Esophagus squamous epithelium (tissue), 5 donors: ENCODE measurements around the gene TACSTD2. TPM values are rescaled to one million over a fixed set of nuclear protein-coding genes. Genes with fewer than 3 reads are reported as not detected.

ENCODE experiments used
- DNase-seq: peaks from one replicate; lab custom pipeline; 2025; lab: John Stamatoyannopoulos, UW
- H3K27ac ChIP-seq, 4 donors: fragments of 200-600 bp; sonication (generic); one replicate each; pipeline ENCODE4 v1.5.1; 2016 to 2019; ENCODE audit warnings: mild to moderate bottlenecking in 1 of 4
- H3K27me3 ChIP-seq, 4 donors: fragments of 200-600 bp; sonication (generic); 1 replicate in 3 of 4; 2 replicates in 1 of 4; pipeline versions ENCODE4 v1.5.1 to v1.6.0; 2017 to 2021; ENCODE audit warnings: antibody characterized with exemption in 1 of 4
- H3K36me3 ChIP-seq, 3 donors: fragments of 200-600 bp; sonication (generic); one replicate each; pipeline ENCODE4 v1.5.1; 2016 to 2019
- H3K4me1 ChIP-seq, 3 donors: fragments of 200-600 bp; sonication (generic); one replicate each; pipeline ENCODE4 v1.5.1; 2017 to 2019
- H3K4me3 ChIP-seq, 4 donors: fragments of 200-600 bp; sonication (generic); 1 replicate in 3 of 4; 2 replicates in 1 of 4; pipeline ENCODE4 v1.5.1; 2016 to 2019; ENCODE audit warnings: mild to moderate bottlenecking in 2 of 4, moderate library complexity in 1 of 4
- H3K9me3 ChIP-seq, 3 donors: fragments of 200-600 bp; sonication (generic); one replicate each; pipeline ENCODE4 v1.5.1; 2016 to 2019
- POLR2A ChIP-seq, 4 donors: fragments of 450-650 bp; IDR thresholded peaks; one replicate each; pipeline ENCODE4 v1.6.1; 2017; ENCODE audit warnings: antibody characterized with exemption in 4 of 4, mild to moderate bottlenecking in 4 of 4, moderate library complexity in 3 of 4
- WGBS, 2 donors: methylation state at CpG; one replicate each; pipeline ENCODE4 v1.1.5; 2018; 5-methylcytosine and 5-hydroxymethylcytosine counted together
- intact Hi-C: fragments of 100-400 bp; cut with DNase I; formaldehyde crosslinking; loops from one replicate; pipeline ENCODE4 v1.15.0; 2022
- total RNA-seq, 4 donors: library from RNA; depleted of rRNA; stranded (reverse); fragments of >200 nt; gene quantifications; one replicate each; pipeline ENCODE4 v1.1.0, GENCODE V29; 2016
- TF ChIP-seq, protein P1 (sequence below), 6 experiments: fragments of 450-650 bp in 4 of 6; fragments of 200-600 bp in 2 of 6; sonication (generic) in 2 of 6; IDR thresholded peaks; one replicate each; pipeline ENCODE4 v1.5.1; 2016 to 2019; ENCODE audit warnings: antibody characterized with exemption in 6 of 6, mild to moderate bottlenecking in 4 of 6, moderate library complexity in 4 of 6
- donor health status: DM: yes; HTN: yes; CAD: no.

TACSTD2 gene
- total RNA-seq, 4 donors from 2014 or later, result 565 to 1,522 (median 625) TPM

DNA sequence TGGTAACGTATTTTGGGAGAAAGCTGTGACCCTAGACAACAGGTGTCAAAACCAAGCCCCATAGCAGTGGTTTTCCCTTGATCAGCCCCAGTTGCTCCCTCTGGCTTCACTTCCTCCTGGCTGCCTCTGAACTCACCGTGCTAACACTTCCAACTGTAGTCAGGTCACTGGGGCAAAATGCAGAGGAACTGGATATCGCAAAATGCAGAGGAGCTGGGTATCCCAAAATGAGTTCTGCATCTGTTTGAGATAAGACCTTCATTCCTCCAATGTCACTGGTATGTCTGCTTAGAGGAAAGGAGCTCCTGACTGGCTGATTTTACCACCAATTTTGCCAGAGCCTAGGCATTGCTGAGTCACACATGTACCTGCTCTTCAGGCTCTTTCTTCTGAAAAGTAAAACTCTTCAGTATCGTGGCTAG, 19.6 kb upstream of the TACSTD2 start:
- H3K27me3 ChIP-seq, result no peaks in the 10 kb centered on the region
- H3K4me3 ChIP-seq, result no peak overlapping the region
- no peak for TF ChIP-seq POLR2A (IDR thresholded peaks at IDR 0.05)
- TF ChIP-seq, protein P1, sequence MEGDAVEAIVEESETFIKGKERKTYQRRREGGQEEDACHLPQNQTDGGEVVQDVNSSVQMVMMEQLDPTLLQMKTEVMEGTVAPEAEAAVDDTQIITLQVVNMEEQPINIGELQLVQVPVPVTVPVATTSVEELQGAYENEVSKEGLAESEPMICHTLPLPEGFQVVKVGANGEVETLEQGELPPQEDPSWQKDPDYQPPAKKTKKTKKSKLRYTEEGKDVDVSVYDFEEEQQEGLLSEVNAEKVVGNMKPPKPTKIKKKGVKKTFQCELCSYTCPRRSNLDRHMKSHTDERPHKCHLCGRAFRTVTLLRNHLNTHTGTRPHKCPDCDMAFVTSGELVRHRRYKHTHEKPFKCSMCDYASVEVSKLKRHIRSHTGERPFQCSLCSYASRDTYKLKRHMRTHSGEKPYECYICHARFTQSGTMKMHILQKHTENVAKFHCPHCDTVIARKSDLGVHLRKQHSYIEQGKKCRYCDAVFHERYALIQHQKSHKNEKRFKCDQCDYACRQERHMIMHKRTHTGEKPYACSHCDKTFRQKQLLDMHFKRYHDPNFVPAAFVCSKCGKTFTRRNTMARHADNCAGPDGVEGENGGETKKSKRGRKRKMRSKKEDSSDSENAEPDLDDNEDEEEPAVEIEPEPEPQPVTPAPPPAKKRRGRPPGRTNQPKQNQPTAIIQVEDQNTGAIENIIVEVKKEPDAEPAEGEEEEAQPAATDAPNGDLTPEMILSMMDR (IDR thresholded peaks at IDR 0.05), result no peak
- H3K4me1 ChIP-seq, result peaks cover 13 to 30% (median 15%) of the 10 kb centered on the region in 3 donors
- H3K27ac ChIP-seq, result peak overlapping the region in 3 of 4 donors; percentile 6 to 39 (median 38)
- DNase-seq, result no peak
- intact Hi-C loops, result no loop called here
- H3K9me3 ChIP-seq, result no peaks in the 10 kb centered on the region
- H3K36me3 ChIP-seq, result no peaks in the 10 kb centered on the region
- 61 to 68% methylated on average over 2 to 3 of the region's 4 CpGs for WGBS, 2 donors

DNA sequence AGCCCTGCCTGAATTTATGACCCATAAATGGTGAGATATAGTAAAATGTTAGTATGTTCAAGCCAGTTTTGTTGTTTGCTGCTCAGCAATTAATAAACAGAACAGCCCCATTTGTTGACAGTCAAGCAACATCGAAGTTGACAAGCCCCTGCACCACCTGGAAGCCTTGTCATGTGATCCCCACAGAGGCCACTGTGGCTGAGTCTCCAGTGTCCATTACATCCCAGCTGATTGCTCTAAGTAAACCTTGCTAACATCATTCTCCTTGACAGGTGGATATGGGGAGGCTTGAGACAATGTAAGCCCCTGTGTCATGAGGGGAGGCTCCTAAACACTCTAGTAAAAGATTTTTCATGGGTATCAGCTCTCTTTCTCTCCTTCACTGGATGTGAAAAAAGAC, 17.5 kb upstream of the TACSTD2 start:
- no peak for DNase-seq
- Histone ChIP-seq H3K4me1 (peaks cover 13 to 35% (median 15%) of the 10 kb centered on the region in 3 donors), H3K27ac (no peak overlapping the region), H3K9me3 (no peaks in the 10 kb centered on the region), H3K27me3 (no peaks in the 10 kb centered on the region), H3K4me3 (no peak overlapping the region), H3K36me3 (no peaks in the 10 kb centered on the region)
- WGBS, 2 donors, result 100% methylated on average over 1 of the region's 1 CpG
- TF ChIP-seq, protein P1 (IDR thresholded peaks at IDR 0.05), result no peak
- no peak for TF ChIP-seq POLR2A (IDR thresholded peaks at IDR 0.05)
- intact Hi-C loops, result no loop called here

DNA sequence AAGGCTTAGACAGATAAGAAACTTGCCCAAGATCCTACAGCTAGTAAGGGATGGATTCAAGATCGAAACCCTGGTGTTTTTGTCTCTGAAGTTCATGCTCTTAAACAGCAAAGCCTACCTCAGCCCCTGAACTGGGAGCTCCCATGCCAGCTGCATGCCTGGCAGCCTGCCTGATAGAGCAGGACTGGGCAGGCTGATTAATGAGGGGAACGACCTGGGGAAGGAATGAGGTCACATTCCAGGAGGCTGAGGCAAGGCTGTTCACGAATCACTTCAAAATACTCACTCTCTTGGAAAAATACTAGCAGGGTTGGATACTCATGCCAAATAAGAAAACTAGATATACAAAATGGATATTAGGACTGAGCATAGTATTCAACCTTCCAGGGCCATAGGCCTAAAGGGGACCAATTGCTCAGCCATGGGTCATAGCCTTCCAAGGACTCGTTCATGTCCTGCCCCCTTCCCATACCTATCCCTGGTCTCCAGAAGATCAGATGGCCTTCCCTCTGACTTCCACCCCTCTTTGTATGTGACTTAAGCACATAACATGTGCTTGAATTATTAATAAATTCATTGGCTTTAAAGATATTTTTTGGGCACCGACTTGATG, 15.6 kb upstream of the TACSTD2 start:
- no peak for TF ChIP-seq POLR2A (IDR thresholded peaks at IDR 0.05)
- TF ChIP-seq, protein P1 (IDR thresholded peaks at IDR 0.05), result no peak
- Histone ChIP-seq H3K4me3 (no peak overlapping the region), H3K36me3 (no peaks in the 10 kb centered on the region), H3K27me3 (no peaks in the 10 kb centered on the region), H3K4me1 (peaks cover 15 to 53% (median 19%) of the 10 kb centered on the region in 3 donors), H3K9me3 (no peaks in the 10 kb centered on the region), H3K27ac (peak overlapping the region; percentile 56 to 83 (median 76))
- intact Hi-C loops, result no loop called here
- DNase-seq, result no peak
- WGBS, 2 donors, result 25 to 35% methylated on average over 5 of the region's 5 CpGs

- WGBS, 2 donors, result 80 to 86% methylated on average over 1 of the region's 1 CpG
- no peaks in the 10 kb centered on the region for H3K27me3 ChIP-seq
- no peak for DNase-seq
- H3K27ac ChIP-seq, result peak overlapping the region; percentile 56 to 83 (median 76)
- H3K4me1 ChIP-seq, result peaks cover 15 to 49% (median 19%) of the 10 kb centered on the region in 3 donors
- TF ChIP-seq POLR2A (IDR thresholded peaks at IDR 0.05), result no peak
- TF ChIP-seq, protein P1 (IDR thresholded peaks at IDR 0.05), result no peak
- no peak overlapping the region for H3K4me3 ChIP-seq
- no peaks in the 10 kb centered on the region for H3K36me3 ChIP-seq
- no peaks in the 10 kb centered on the region for H3K9me3 ChIP-seq
- intact Hi-C loops, result no loop called here
Measured at GRCh38 chr1:58591806-58592205, 14.8 kb upstream of the TACSTD2 start.

GRCh38 chr1:58590019-58590418, 13.0 kb upstream of the TACSTD2 start:
- TF ChIP-seq, protein P1 (IDR thresholded peaks at IDR 0.05), result no peak
- no peak for TF ChIP-seq POLR2A (IDR thresholded peaks at IDR 0.05)

More at GRCh38 chr1:58590019-58590418, 13.0 kb upstream of the TACSTD2 start:
- Histone ChIP-seq H3K4me3 (no peak overlapping the region), H3K27me3 (no peaks in the 10 kb centered on the region), H3K36me3 (no peaks in the 10 kb centered on the region), H3K9me3 (no peaks in the 10 kb centered on the region), H3K27ac (peak overlapping the region in 2 of 4 donors; percentile 3 to 20), H3K4me1 (peaks cover 29 to 62% (median 29%) of the 10 kb centered on the region in 3 donors)
- intact Hi-C loops, result no loop called here
- no peak for DNase-seq
